Neuronal stem cell (in vitro differentiated cells): ENCODE results near the gene FLOT2.
A peak's percentile ranks its signal among the peaks of the same experiment; 100 is the strongest.

ENCODE experiments used
- DNase-seq: peaks from one replicate; pipeline ENCODE4 v3.0.0-alpha.2; 2013; ENCODE audit warnings: low spot score
- H2AFZ ChIP-seq: one replicate; pipeline ENCODE4 v1.6.1; 2013; ENCODE audit warnings: mild to moderate bottlenecking, low read length, inconsistent platforms
- H2AK5ac ChIP-seq: 2 replicates; pipeline ENCODE4 v1.6.1; 2013; ENCODE audit warnings: low read depth, mild to moderate bottlenecking, inconsistent platforms, low read length, moderate library complexity, mixed read lengths
- H2BK120ac ChIP-seq: 2 replicates; pipeline ENCODE4 v1.6.1; 2013; ENCODE audit warnings: low read depth, mild to moderate bottlenecking, inconsistent platforms, low read length, moderate library complexity, mixed read lengths
- H2BK12ac ChIP-seq: one replicate; pipeline ENCODE4 v1.6.1; 2013; ENCODE audit warnings: low read length, inconsistent platforms
- H2BK15ac ChIP-seq: 2 replicates; pipeline ENCODE4 v1.6.1; 2013; ENCODE audit warnings: mild to moderate bottlenecking, low read length, inconsistent platforms, mixed read lengths
- H2BK5ac ChIP-seq: one replicate; pipeline ENCODE4 v1.6.1; 2013; ENCODE audit warnings: inconsistent platforms, mild to moderate bottlenecking, low read length, moderate library complexity
- H3K14ac ChIP-seq: one replicate; pipeline ENCODE4 v1.6.1; 2013; ENCODE audit warnings: low read length, inconsistent platforms
- H3K18ac ChIP-seq: 2 replicates; pipeline ENCODE4 v1.6.1; 2013; ENCODE audit warnings: low read length, inconsistent platforms
- H3K23ac ChIP-seq: 2 replicates; pipeline ENCODE4 v1.6.1; 2013; ENCODE audit warnings: low read depth, mild to moderate bottlenecking, mixed read lengths, low read length, inconsistent platforms; ENCODE audit not compliant: poor library complexity
- H3K27ac ChIP-seq: replicated peaks from 3 replicates; pipeline ENCODE4 v1.5.1; 2013; ENCODE audit warnings: low read length, inconsistent platforms
- H3K27me3 ChIP-seq, 3 experiments: 2 replicates each; pipeline ENCODE4 v1.6.1; 2013; ENCODE audit warnings: low read length in 3 of 3, mild to moderate bottlenecking in 2 of 3, inconsistent platforms in 1 of 3, low read depth in 1 of 3, mixed read lengths in 1 of 3, moderate library complexity in 1 of 3; ENCODE audit not compliant: control insufficient read depth in 3 of 3, insufficient read depth in 3 of 3
- H3K36me3 ChIP-seq, 2 donors: replicated peaks in 1 of 2; 2 replicates each; pipeline ENCODE4 v1.6.1; 2013; ENCODE audit warnings: low read length in 2 of 2; ENCODE audit not compliant: control insufficient read depth in 2 of 2, insufficient read depth in 2 of 2
- H3K4ac ChIP-seq: 2 replicates; pipeline ENCODE4 v1.6.1; 2013; ENCODE audit warnings: inconsistent platforms, mild to moderate bottlenecking, low read length, moderate library complexity
- H3K4me1 ChIP-seq, 2 donors: 1 replicate in 1 of 2; 2 replicates in 1 of 2; pipeline ENCODE4 v1.6.1; 2013; ENCODE audit warnings: low read length in 2 of 2, low read depth in 1 of 2; ENCODE audit not compliant: control insufficient read depth in 2 of 2, insufficient read depth in 1 of 2
- H3K4me2 ChIP-seq: one replicate; pipeline ENCODE4 v1.6.1; 2013; ENCODE audit warnings: mild to moderate bottlenecking, low read length, inconsistent platforms; ENCODE audit not compliant: insufficient read depth, poor library complexity, severe bottlenecking
- H3K4me3 ChIP-seq, 2 donors: 2 replicates each; pipeline ENCODE4 v1.5.1; 2013; ENCODE audit warnings: low read length in 2 of 2, mild to moderate bottlenecking in 2 of 2, inconsistent platforms in 1 of 2, moderate library complexity in 1 of 2
- H3K79me1 ChIP-seq: one replicate; pipeline ENCODE4 v1.6.1; 2013; ENCODE audit warnings: low read depth, mild to moderate bottlenecking, inconsistent platforms, low read length, moderate library complexity
- H3K9ac ChIP-seq: one replicate; pipeline ENCODE4 v1.6.1; 2013; ENCODE audit warnings: mild to moderate bottlenecking, low read depth, low read length, inconsistent platforms; ENCODE audit not compliant: poor library complexity
- H3K9me3 ChIP-seq, 2 donors: replicated peaks in 1 of 2; 2 replicates each; pipeline versions ENCODE3 to v1.6.1; 2013; ENCODE audit warnings: low read length in 2 of 2, mild to moderate bottlenecking in 2 of 2, inconsistent platforms in 1 of 2, low read depth in 1 of 2, mixed read lengths in 1 of 2, moderate library complexity in 1 of 2; ENCODE audit not compliant: control insufficient read depth in 2 of 2, insufficient read depth in 1 of 2
- H4K8ac ChIP-seq: one replicate; pipeline ENCODE4 v1.6.1; 2013; ENCODE audit warnings: low read depth, mild to moderate bottlenecking, inconsistent platforms, low read length, moderate library complexity
- H4K91ac ChIP-seq: one replicate; pipeline ENCODE4 v1.6.1; 2013; ENCODE audit warnings: low read length, low read depth, mild to moderate bottlenecking, inconsistent platforms; ENCODE audit not compliant: poor library complexity
- WGBS, 2 donors: extraction: QIAGEN DNeasy Blood & Tissue Kit; methylation state at CpG; one replicate each; pipeline ENCODE4 v1.1.7; 2013; ENCODE audit warnings: missing lambda C conversion rate in 2 of 2, mixed read lengths in 1 of 2; ENCODE audit not compliant: insufficient read length in 2 of 2, insufficient replicate concordance in 1 of 2; ENCODE audit errors: extremely low coverage in 2 of 2; 5-methylcytosine and 5-hydroxymethylcytosine counted together

FLOT2 gene

GRCh38 chr17:28912281-28912937, 14.9 kb upstream of the FLOT2 start:
- Histone ChIP-seq H3K27ac (no peak overlapping the region), H4K8ac (no peak overlapping the region), H3K14ac (no peak overlapping the region), H2BK15ac (no peak overlapping the region), H4K91ac (no peak overlapping the region), H3K9ac (no peak overlapping the region), H3K4ac (no peak overlapping the region), H3K23ac (peak overlapping the region; percentile 25), H3K36me3 (peaks cover 80 to 99% of the 10 kb centered on the region in 2 donors), H2BK5ac (no peak overlapping the region), H2BK12ac (no peak overlapping the region), H2AFZ (no peak overlapping the region), H3K4me2 (no peak overlapping the region), H3K18ac (no peak overlapping the region), H3K27me3 (no peaks in the 10 kb centered on the region), H3K79me1 (no peaks in the 10 kb centered on the region), H2BK120ac (no peak overlapping the region), H3K9me3 (no peaks in the 10 kb centered on the region), H3K4me1 (no peaks in the 10 kb centered on the region), H2AK5ac (no peak overlapping the region), H3K4me3 (no peak overlapping the region)
- WGBS, 2 donors, result no CpG with 5 or more reads among the region's 20 CpGs
- DNase-seq, result no peak

DNA sequence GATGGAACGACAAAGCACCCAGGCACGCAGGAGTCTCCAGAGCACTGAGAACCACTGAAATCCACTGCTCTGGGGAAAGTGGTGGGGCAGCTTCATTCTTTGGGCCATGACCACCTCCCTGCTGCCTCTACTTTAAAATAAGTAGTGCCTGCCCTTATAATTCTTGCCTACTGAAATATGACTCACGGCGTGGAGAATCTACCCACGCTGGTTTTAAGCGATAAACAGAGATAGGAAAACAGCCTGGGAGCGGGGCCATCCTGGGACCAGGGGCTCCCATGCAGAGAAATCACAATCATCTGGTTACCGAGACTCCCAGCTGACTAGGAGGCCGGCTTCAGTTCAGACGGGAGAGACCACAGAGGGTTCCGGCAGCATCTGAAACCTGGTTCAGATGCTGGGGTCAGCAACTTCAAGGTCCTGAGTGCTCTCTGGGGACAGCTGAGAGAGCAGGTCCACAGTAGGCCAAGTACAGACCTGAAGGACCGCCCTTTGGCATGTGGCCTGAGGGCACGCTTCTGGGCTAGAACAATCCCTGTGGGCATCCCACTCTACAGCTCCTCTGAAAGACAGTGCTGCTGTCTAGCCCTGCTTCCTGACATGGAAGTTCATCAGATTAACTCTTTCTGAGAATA, 14.0 kb upstream of the FLOT2 start:
- Histone ChIP-seq H2BK5ac (no peak overlapping the region), H4K8ac (no peak overlapping the region), H2BK12ac (no peak overlapping the region), H3K27me3 (no peaks in the 10 kb centered on the region), H4K91ac (no peak overlapping the region), H3K36me3 (peaks cover 81 to 99% of the 10 kb centered on the region in 2 donors), H2BK120ac (no peak overlapping the region), H2AK5ac (no peak overlapping the region), H3K18ac (no peak overlapping the region), H3K27ac (no peak overlapping the region), H3K4me2 (no peak overlapping the region), H2AFZ (no peak overlapping the region), H3K79me1 (no peaks in the 10 kb centered on the region), H3K23ac (no peak overlapping the region), H3K14ac (no peak overlapping the region), H2BK15ac (no peak overlapping the region), H3K9me3 (no peaks in the 10 kb centered on the region), H3K4ac (no peak overlapping the region), H3K4me1 (no peaks in the 10 kb centered on the region), H3K9ac (no peak overlapping the region), H3K4me3 (no peak overlapping the region)
- DNase-seq, result no peak
- WGBS, 2 donors, result no CpG with 5 or more reads among the region's 13 CpGs

DNA sequence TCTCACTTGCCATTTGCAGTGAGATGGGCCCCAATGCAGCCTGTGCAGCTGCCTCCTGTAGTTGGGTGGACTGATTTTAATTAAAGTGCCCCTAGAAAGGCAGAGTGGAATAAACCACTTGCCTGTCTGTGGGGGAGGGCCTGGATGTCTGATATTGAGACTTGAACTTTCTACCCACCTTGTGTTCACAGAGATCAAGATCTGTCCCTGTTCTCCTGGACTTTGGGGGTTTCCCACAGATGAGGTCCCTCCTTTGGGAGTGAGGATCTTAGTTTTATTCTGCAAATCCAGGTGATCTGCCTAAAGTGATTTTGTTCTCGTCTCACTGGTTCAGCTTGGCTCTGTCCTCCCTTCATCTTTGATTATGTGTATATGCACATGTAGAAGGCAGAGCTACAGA, 13.0 kb upstream of the FLOT2 start:
- Histone ChIP-seq H3K36me3 (peaks cover 83 to 99% of the 10 kb centered on the region in 2 donors), H2BK12ac (no peak overlapping the region)
- no CpG with 5 or more reads among the region's 1 CpG for WGBS, 2 donors

GRCh38 chr17:28908640-28909167, 11.2 kb upstream of the FLOT2 start:
- Histone ChIP-seq H3K79me1 (no peaks in the 10 kb centered on the region), H2BK120ac (no peak overlapping the region), H3K9ac (no peak overlapping the region), H2AK5ac (no peak overlapping the region), H3K27me3 (no peaks in the 10 kb centered on the region), H3K4ac (no peak overlapping the region), H3K9me3 (no peaks in the 10 kb centered on the region), H3K4me1 (no peaks in the 10 kb centered on the region), H2BK15ac (no peak overlapping the region), H2AFZ (no peak overlapping the region), H4K8ac (no peak overlapping the region), H3K18ac (no peak overlapping the region), H4K91ac (no peak overlapping the region), H3K4me2 (no peak overlapping the region), H2BK12ac (no peak overlapping the region), H3K27ac (no peak overlapping the region), H3K14ac (no peak overlapping the region), H2BK5ac (no peak overlapping the region), H3K23ac (no peak overlapping the region), H3K36me3 (peaks cover 69 to 86% of the 10 kb centered on the region in 2 donors), H3K4me3 (no peak overlapping the region)
- DNase-seq, result no peak
- no CpG with 5 or more reads among the region's 6 CpGs for WGBS, 2 donors

More for the DNA sequence above, 13.0 kb upstream of the FLOT2 start:
- Histone ChIP-seq H3K23ac (no peak overlapping the region), H3K4me3 (no peak overlapping the region), H3K27me3 (no peaks in the 10 kb centered on the region), H3K18ac (no peak overlapping the region), H2AK5ac (no peak overlapping the region), H3K4me2 (no peak overlapping the region), H3K9me3 (no peaks in the 10 kb centered on the region), H4K8ac (no peak overlapping the region), H2BK5ac (no peak overlapping the region), H2BK15ac (no peak overlapping the region), H3K14ac (no peak overlapping the region), H3K27ac (no peak overlapping the region), H3K9ac (no peak overlapping the region), H2BK120ac (no peak overlapping the region), H4K91ac (no peak overlapping the region), H2AFZ (no peak overlapping the region), H3K4me1 (no peaks in the 10 kb centered on the region), H3K4ac (no peak overlapping the region), H3K79me1 (no peaks in the 10 kb centered on the region)
- DNase-seq, result no peak
